Measurements from ENCODE around the gene ZNF786.
A peak's percentile ranks its signal among the peaks of the same experiment; 100 is the strongest.
"Not testable (repeated sequence)": the region's sequence is repeated elsewhere in the genome, so short reads cannot be mapped to it uniquely, and the experiment has no call there.

Gene ZNF786

GRCh38 chr7:149062217-149062899, 28.2 kb downstream of the ZNF786 start:
- H3K23ac ChIP-seq (ENCODE audit: low read depth, low read length, poor library complexity); H3K79me1 ChIP-seq (ENCODE audit: low read depth, low read length); H4K91ac ChIP-seq (ENCODE audit: low read depth, low read length, poor library complexity); H2BK15ac ChIP-seq (ENCODE audit: low read length); H2AK5ac ChIP-seq (ENCODE audit: low read depth, low read length); H4K8ac ChIP-seq (ENCODE audit: low read depth, low read length); H3K27me3 ChIP-seq (ENCODE audit: control insufficient read depth in 3 of 3, insufficient read depth in 3 of 3, low read depth in 1 of 3, low read length in 3 of 3); H3K4me2 ChIP-seq (ENCODE audit: insufficient read depth, low read length, poor library complexity, severe bottlenecking); H3K36me3 ChIP-seq (replicated peaks in 1 of 2; ENCODE audit: control insufficient read depth in 2 of 2, insufficient read depth in 2 of 2, low read length in 2 of 2); H3K18ac ChIP-seq (ENCODE audit: low read length); H2BK12ac ChIP-seq (ENCODE audit: low read length); H3K4ac ChIP-seq (ENCODE audit: low read length); H3K14ac ChIP-seq (ENCODE audit: low read length); H3K4me1 ChIP-seq (ENCODE audit: control insufficient read depth in 2 of 2, insufficient read depth in 1 of 2, low read depth in 1 of 2, low read length in 2 of 2); H3K4me3 ChIP-seq (ENCODE audit: low read length in 2 of 2); H2BK120ac ChIP-seq (ENCODE audit: low read depth, low read length); DNase-seq (ENCODE audit: low spot score); H2AFZ ChIP-seq (ENCODE audit: low read length); H3K9me3 ChIP-seq (replicated peaks in 1 of 2; ENCODE audit: control insufficient read depth in 2 of 2, insufficient read depth in 1 of 2, low read depth in 1 of 2, low read length in 2 of 2); H3K27ac ChIP-seq (replicated peaks; ENCODE audit: low read length); H2BK5ac ChIP-seq (ENCODE audit: low read length); H3K9ac ChIP-seq (ENCODE audit: low read depth, low read length, poor library complexity): not testable (repeated sequence)
- WGBS, 2 donors (ENCODE audit: extremely low coverage in 2 of 2, insufficient read length in 2 of 2, insufficient replicate concordance in 1 of 2), result no CpG with 5 or more reads among the region's 10 CpGs

GRCh38 chr7:149060156-149060555, 30.4 kb downstream of the ZNF786 start:
- Histone ChIP-seq H3K9ac (ENCODE audit: low read depth, low read length, poor library complexity) (no peak overlapping the region), H3K18ac (ENCODE audit: low read length) (no peak overlapping the region), H2BK120ac (ENCODE audit: low read depth, low read length) (no peak overlapping the region), H3K4me1 (ENCODE audit: control insufficient read depth in 2 of 2, insufficient read depth in 1 of 2, low read depth in 1 of 2, low read length in 2 of 2) (no peaks in the 10 kb centered on the region), H3K36me3 (replicated peaks in 1 of 2; ENCODE audit: control insufficient read depth in 2 of 2, insufficient read depth in 2 of 2, low read length in 2 of 2) (no peaks in the 10 kb centered on the region), H4K91ac (ENCODE audit: low read depth, low read length, poor library complexity) (no peak overlapping the region), H3K4me3 (ENCODE audit: low read length in 2 of 2) (no peak overlapping the region), H3K79me1 (ENCODE audit: low read depth, low read length) (no peaks in the 10 kb centered on the region), H3K23ac (ENCODE audit: low read depth, low read length, poor library complexity) (no peak overlapping the region), H4K8ac (ENCODE audit: low read depth, low read length) (no peak overlapping the region), H2BK5ac (ENCODE audit: low read length) (no peak overlapping the region), H3K27me3 (ENCODE audit: control insufficient read depth in 3 of 3, insufficient read depth in 3 of 3, low read depth in 1 of 3, low read length in 3 of 3) (no peaks in the 10 kb centered on the region), H3K14ac (ENCODE audit: low read length) (no peak overlapping the region), H2AFZ (ENCODE audit: low read length) (peak overlapping the region; percentile 27), H2BK12ac (ENCODE audit: low read length) (no peak overlapping the region), H3K9me3 (replicated peaks in 1 of 2; ENCODE audit: control insufficient read depth in 2 of 2, insufficient read depth in 1 of 2, low read depth in 1 of 2, low read length in 2 of 2) (no peaks in the 10 kb centered on the region), H2BK15ac (ENCODE audit: low read length) (no peak overlapping the region), H3K27ac (replicated peaks; ENCODE audit: low read length) (no peak overlapping the region), H3K4ac (ENCODE audit: low read length) (no peak overlapping the region), H2AK5ac (ENCODE audit: low read depth, low read length) (no peak overlapping the region), H3K4me2 (ENCODE audit: insufficient read depth, low read length, poor library complexity, severe bottlenecking) (no peak overlapping the region)
- DNase-seq (ENCODE audit: low spot score), result no peak
- no CpG with 5 or more reads among the region's 1 CpG for WGBS, 2 donors (ENCODE audit: extremely low coverage in 2 of 2, insufficient read length in 2 of 2, insufficient replicate concordance in 1 of 2)

- H2BK5ac ChIP-seq (ENCODE audit: low read length), result no peak overlapping the region
- no peak overlapping the region for H2BK12ac ChIP-seq (ENCODE audit: low read length)
- H3K4me1 ChIP-seq (ENCODE audit: control insufficient read depth in 2 of 2, insufficient read depth in 1 of 2, low read depth in 1 of 2, low read length in 2 of 2), result no peaks in the 10 kb centered on the region
- no peaks in the 10 kb centered on the region for H3K27me3 ChIP-seq (ENCODE audit: control insufficient read depth in 3 of 3, insufficient read depth in 3 of 3, low read depth in 1 of 3, low read length in 3 of 3)
- H3K79me1 ChIP-seq (ENCODE audit: low read depth, low read length), result no peaks in the 10 kb centered on the region
- DNase-seq (ENCODE audit: low spot score), result no peak
- H3K4me2 ChIP-seq (ENCODE audit: insufficient read depth, low read length, poor library complexity, severe bottlenecking), result no peak overlapping the region
- H3K9me3 ChIP-seq (replicated peaks in 1 of 2; ENCODE audit: control insufficient read depth in 2 of 2, insufficient read depth in 1 of 2, low read depth in 1 of 2, low read length in 2 of 2), result no peaks in the 10 kb centered on the region
- no peak overlapping the region for H3K18ac ChIP-seq (ENCODE audit: low read length)
- H3K23ac ChIP-seq (ENCODE audit: low read depth, low read length, poor library complexity), result no peak overlapping the region
- H4K8ac ChIP-seq (ENCODE audit: low read depth, low read length), result no peak overlapping the region
- H4K91ac ChIP-seq (ENCODE audit: low read depth, low read length, poor library complexity), result no peak overlapping the region
- no peak overlapping the region for H3K4me3 ChIP-seq (ENCODE audit: low read length in 2 of 2)
- H3K27ac ChIP-seq (replicated peaks; ENCODE audit: low read length), result no peak overlapping the region
- H3K4ac ChIP-seq (ENCODE audit: low read length), result no peak overlapping the region
- no peak overlapping the region for H2AK5ac ChIP-seq (ENCODE audit: low read depth, low read length)
- no peak overlapping the region for H3K9ac ChIP-seq (ENCODE audit: low read depth, low read length, poor library complexity)
- H3K14ac ChIP-seq (ENCODE audit: low read length), result no peak overlapping the region
- no peak overlapping the region for H2BK120ac ChIP-seq (ENCODE audit: low read depth, low read length)
- WGBS, 2 donors (ENCODE audit: extremely low coverage in 2 of 2, insufficient read length in 2 of 2, insufficient replicate concordance in 1 of 2), result no CpG with 5 or more reads among the region's 8 CpGs
- no peak overlapping the region for H2BK15ac ChIP-seq (ENCODE audit: low read length)
- H2AFZ ChIP-seq (ENCODE audit: low read length), result no peak overlapping the region
- H3K36me3 ChIP-seq (replicated peaks in 1 of 2; ENCODE audit: control insufficient read depth in 2 of 2, insufficient read depth in 2 of 2, low read length in 2 of 2), result no peaks in the 10 kb centered on the region
Measured at GRCh38 chr7:149053885-149054284, 36.6 kb downstream of the ZNF786 start.

- no peak overlapping the region for H2BK15ac ChIP-seq (ENCODE audit: low read length)
- no peak overlapping the region for H3K27ac ChIP-seq (replicated peaks; ENCODE audit: low read length)
- DNase-seq (ENCODE audit: low spot score), result no peak
- H3K9ac ChIP-seq (ENCODE audit: low read depth, low read length, poor library complexity), result no peak overlapping the region
- no peaks in the 10 kb centered on the region for H3K4me1 ChIP-seq (ENCODE audit: control insufficient read depth in 2 of 2, insufficient read depth in 1 of 2, low read depth in 1 of 2, low read length in 2 of 2)
- no peak overlapping the region for H4K8ac ChIP-seq (ENCODE audit: low read depth, low read length)
- H3K4ac ChIP-seq (ENCODE audit: low read length), result no peak overlapping the region
- H3K4me2 ChIP-seq (ENCODE audit: insufficient read depth, low read length, poor library complexity, severe bottlenecking), result no peak overlapping the region
- H2BK120ac ChIP-seq (ENCODE audit: low read depth, low read length), result no peak overlapping the region
- no peak overlapping the region for H3K18ac ChIP-seq (ENCODE audit: low read length)
- H3K14ac ChIP-seq (ENCODE audit: low read length), result no peak overlapping the region
- H2AK5ac ChIP-seq (ENCODE audit: low read depth, low read length), result no peak overlapping the region
- no peak overlapping the region for H4K91ac ChIP-seq (ENCODE audit: low read depth, low read length, poor library complexity)
- H3K36me3 ChIP-seq (replicated peaks in 1 of 2; ENCODE audit: control insufficient read depth in 2 of 2, insufficient read depth in 2 of 2, low read length in 2 of 2), result no peaks in the 10 kb centered on the region
- H3K23ac ChIP-seq (ENCODE audit: low read depth, low read length, poor library complexity), result no peak overlapping the region
- no peaks in the 10 kb centered on the region for H3K27me3 ChIP-seq (ENCODE audit: control insufficient read depth in 3 of 3, insufficient read depth in 3 of 3, low read depth in 1 of 3, low read length in 3 of 3)
- H3K4me3 ChIP-seq (ENCODE audit: low read length in 2 of 2), result no peak overlapping the region
- H2BK12ac ChIP-seq (ENCODE audit: low read length), result no peak overlapping the region
- no peaks in the 10 kb centered on the region for H3K9me3 ChIP-seq (replicated peaks in 1 of 2; ENCODE audit: control insufficient read depth in 2 of 2, insufficient read depth in 1 of 2, low read depth in 1 of 2, low read length in 2 of 2)
- no peaks in the 10 kb centered on the region for H3K79me1 ChIP-seq (ENCODE audit: low read depth, low read length)
- H2AFZ ChIP-seq (ENCODE audit: low read length), result no peak overlapping the region
- H2BK5ac ChIP-seq (ENCODE audit: low read length), result no peak overlapping the region
- no CpG with 5 or more reads among the region's 1 CpG for WGBS, 2 donors (ENCODE audit: extremely low coverage in 2 of 2, insufficient read length in 2 of 2, insufficient replicate concordance in 1 of 2)
Measured at GRCh38 chr7:149053384-149053783, 37.1 kb downstream of the ZNF786 start.
